ENCODE measurements around the gene LIMK1.
"Not testable (repeated sequence)": the region's sequence is repeated elsewhere in the genome, so short reads cannot be mapped to it uniquely, and the experiment has no call there.

Gene LIMK1

GRCh38 chr7:74121401-74122249 is 38.0 kb downstream of the LIMK1 start:
- no peak for DNase-seq

GRCh38 chr7:74123892-74124291 is 40.3 kb downstream of the LIMK1 start:
- DNase-seq = not testable (repeated sequence)

GRCh38 chr7:74126220-74126880 is 42.7 kb downstream of the LIMK1 start:
- DNase-seq = no peak

GRCh38 chr7:74129887-74130286 is 46.3 kb downstream of the LIMK1 start:
- DNase-seq = no peak

DNA sequence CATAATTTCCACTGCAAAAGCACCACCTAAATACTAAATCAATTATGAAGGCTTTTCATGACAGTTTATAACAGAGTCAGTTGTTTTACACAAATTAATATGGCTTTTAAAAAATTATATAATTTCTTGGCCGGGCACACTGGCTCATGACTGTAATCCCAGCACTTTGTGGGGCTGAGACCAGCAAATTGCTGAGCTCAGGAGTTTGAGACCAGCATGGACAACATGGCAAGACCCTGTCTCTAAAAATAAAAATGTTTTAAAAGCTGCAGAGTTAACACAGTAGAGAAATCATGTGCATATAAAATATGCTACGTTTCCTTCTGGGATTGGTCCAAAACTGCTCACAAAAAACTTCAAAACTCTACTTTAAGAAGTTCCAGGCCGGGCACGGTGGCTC is 46.9 kb downstream of the LIMK1 start:
- DNase-seq = no peak

DNA sequence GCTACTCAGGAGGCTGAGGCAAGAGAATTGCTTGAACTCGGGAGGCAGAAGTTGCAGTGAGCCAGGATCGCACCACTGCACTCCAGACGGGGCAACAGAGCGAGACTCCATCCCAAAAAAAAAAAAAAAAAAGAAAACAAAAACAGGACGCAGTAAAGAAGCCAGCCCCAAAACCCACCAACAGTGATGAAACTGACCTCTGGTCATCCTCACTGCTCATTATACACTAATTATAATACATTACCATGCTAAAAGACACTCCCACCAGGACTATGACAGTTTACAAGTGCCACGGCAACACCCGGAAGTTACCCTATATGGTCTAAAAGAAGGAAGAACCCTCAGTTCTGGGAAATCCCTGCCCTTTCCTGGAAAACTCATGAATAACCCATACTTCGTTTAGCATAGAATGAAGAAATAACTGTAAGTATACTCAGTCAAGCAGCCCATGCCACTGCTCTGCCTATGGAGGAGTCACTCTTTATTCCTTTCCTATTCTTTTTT is 50.6 kb downstream of the LIMK1 start:
- no peak for DNase-seq

- DNase-seq = no peak
These were observed 54.8 kb downstream of the LIMK1 start for GRCh38 chr7:74138334-74138867.

DNA sequence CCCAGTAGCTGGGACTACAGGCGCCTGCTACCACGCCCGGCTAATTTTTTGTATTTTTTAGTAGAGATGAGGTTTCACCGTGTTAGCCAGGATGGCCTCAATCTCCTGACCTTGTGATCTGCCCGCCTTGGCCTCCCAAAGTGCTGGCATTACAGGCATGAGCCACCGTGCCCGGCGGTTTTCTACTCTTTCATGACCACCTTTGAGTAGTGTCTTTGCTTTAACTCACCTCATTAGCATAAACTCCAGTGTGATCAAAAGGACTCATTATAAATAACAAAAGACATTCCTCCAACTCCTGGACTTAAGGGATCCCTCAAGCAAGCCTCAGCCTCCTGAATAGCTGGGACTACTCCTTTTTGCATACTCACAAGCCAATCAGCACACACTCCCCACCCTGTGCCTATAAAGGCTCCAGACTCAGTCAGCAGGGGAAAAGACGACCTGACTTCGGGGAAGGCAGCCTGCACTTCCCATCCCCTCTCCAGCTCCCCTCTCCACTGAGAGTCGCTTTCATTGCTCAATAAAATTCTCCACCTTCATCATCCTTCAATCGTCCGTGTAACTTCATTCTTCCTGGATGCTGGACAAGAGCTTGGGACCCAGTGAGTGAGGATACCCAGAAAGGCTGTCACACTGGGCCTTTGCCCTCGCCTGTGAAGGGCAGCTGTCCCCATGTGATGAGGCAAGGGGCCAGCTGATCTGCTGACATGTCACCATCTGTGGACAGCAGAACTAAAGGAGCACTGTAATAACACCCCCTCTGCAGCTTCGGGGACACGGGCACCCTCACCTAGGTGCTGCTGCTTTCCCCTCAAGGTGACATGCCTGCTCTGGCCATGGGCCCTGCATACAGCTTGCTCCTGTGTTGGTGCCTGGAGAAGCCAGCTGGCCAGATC is 55.6 kb downstream of the LIMK1 start:
- peak in 4 of 51 donors; percentile 15 to 32 (median 18) for DNase-seq

GRCh38 chr7:74141705-74142104 is 58.1 kb downstream of the LIMK1 start:
- no peak for DNase-seq

GRCh38 chr7:74143383-74143782 is 59.8 kb downstream of the LIMK1 start:
- no peak for DNase-seq

GRCh38 chr7:74148491-74148890 is 64.9 kb downstream of the LIMK1 start:
- DNase-seq = no peak

GRCh38 chr7:74149071-74149470 is 65.5 kb downstream of the LIMK1 start:
- no peak for DNase-seq

DNA sequence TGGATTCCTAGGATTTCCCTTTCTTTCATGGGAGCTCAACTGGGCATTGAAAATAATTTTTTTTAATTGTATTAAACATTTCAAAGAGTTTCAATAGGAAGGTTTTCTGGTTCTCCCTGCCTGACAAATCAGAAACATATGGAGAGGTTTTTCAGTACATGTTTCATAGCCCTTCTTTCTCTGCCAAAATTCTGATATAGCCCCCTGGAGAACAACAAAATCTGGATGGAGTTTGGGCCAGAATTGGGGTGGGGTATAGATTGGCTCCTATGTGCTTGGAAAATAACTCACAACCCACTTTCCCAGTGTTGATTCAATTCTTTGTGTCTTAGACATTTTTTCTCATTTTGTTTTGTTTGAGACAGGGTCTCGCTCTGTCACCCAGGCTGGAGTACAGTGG is 66.0 kb downstream of the LIMK1 start:
- DNase-seq = no peak

- DNase-seq = no peak
These were observed 70.1 kb downstream of the LIMK1 start for GRCh38 chr7:74153736-74154135.

- no peak for DNase-seq
These were observed 72.3 kb downstream of the LIMK1 start for GRCh38 chr7:74155810-74156395.

DNA sequence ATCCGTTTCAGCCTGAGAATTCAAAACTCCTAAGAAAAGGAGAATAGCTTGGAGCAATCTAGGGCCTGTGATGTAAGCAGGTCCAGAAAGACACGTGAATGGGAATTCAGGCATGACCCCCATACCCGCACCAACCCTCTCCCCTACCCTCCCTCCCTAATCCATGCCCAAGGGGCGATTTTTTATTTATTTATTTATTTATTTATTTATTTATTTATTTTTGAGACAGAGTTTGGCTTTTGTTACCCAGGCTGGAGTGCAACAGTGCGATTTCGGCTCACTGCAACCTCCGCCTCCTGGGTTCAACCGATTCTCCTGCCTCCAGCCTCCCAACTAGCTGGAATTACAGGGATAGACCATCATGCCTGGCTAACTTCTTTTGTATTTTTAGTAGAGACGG is 74.0 kb downstream of the LIMK1 start:
- no peak for DNase-seq

DNA sequence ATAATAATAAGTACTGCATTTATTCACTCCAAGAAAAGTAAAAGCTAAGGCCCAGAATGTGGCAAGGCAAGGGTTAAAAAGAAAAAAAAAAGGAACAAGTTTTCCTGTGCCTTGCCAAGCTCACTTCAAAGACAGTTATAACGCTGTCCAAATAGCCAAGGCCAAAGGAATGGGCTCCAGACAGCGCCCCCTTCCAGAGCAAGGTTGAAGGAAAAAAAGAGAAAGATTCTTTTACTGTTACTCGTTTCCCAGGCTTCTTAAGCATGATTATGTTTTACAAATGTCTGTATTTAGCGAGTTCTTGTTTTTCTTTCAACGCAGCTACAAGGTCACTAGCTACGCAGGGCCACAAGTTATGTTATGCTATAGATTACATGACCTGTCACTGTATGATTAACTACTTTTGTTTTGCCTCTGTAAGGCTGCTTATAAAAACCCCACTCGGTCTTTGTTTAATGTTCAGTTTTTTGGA is 81.4 kb downstream of the LIMK1 start:
- DNase-seq = no peak

DNA sequence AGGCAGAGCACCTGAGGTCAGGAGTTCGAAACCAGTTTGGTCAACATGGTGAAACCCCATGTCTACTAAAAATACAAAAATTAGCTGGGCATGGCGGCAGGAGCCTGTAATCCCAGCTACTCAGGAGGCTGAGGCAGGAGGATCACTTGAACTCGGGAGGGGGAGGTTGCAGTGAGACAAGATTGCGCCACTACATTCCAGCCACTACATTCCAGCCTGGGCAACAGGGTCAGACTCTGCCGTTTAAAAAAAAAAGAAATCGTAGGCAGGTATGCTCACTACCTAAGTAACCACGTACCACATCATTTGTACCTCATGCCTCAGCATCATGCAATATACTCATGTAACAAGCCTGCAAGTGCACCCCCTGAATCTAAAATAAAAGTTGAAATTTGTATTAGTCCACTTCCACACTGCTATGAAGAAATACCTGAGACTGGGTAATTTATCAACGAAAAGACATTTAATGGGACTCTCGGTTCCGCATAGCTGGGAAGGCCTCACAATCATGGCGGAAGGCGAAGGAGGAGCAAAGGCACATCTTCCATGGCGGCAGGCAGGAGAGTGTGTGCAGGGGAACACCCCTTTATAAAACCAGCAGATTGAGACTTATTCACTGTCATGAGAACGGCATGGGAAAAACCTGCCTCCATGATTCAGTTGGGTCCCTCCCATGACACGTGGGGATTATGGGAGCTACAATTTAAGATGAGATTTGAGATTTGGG is 82.4 kb downstream of the LIMK1 start:
- DNase-seq = no peak

DNA sequence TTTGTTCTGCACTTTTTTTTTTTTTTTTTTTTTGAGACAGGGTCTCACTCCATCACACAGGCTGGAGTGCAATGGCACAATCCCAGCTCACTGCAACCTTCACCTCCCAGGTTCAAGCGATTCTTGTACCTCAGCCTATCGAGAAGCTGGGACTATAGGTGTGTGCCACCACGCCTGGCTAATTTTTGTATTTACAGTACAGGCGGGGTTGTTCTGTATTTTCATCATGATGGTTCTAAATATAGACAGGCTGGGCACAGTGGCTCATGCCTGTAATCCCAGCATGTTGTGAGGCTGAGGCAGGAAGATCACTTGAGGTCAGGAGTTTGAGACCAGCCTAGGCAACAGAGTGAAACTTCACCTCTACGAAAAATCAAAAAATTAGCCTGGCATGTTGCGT is 83.7 kb downstream of the LIMK1 start:
- DNase-seq = not testable (repeated sequence)

Measured in hypothalamus (tissue), 51 donors.